ENCODE results near the gene DOK5. TPM values are rescaled to one million over a fixed set of nuclear protein-coding genes. Genes with fewer than 3 reads are reported as not detected.

The DOK5 gene
- polyA plus RNA-seq, 1 donor: 3.0 TPM

- H3K36me3 ChIP-seq (ENCODE audit: control insufficient read depth, insufficient read depth, low read length): no peaks in the 10 kb centered on the region
Observed at GRCh38 chr20:54532573-54532972, 57.2 kb downstream of the DOK5 start.

DNA sequence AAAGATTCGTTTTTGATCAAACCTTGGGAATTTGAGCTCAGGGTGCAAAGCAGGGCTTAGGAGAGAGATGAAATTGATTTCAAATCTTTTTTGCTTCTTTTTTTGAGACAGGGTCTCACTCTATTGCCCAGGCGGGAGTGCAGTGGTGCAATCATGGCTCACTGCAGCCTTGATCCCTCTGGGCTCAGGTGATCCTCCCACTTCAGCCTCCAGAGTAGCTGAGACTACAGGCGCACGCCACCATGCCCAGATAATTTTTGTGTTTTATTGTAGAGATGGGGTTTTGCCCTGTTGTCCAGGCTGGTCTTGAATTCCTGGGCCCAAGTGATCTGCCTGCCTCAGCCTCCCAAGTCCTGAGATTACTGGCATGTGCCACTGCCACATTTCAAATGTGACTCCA is 58.7 kb downstream of the DOK5 start:
- WGBS (ENCODE audit: insufficient coverage, low lambda C conversion rate): no CpG with 5 or more reads among the region's 4 CpGs
- Histone ChIP-seq H3K27me3 (ENCODE audit: control insufficient read depth, insufficient read depth, low read length) (no peaks in the 10 kb centered on the region), H3K27ac (ENCODE audit: low read length) (no peak overlapping the region), H3K36me3 (ENCODE audit: control insufficient read depth, insufficient read depth, low read length) (no peaks in the 10 kb centered on the region), H3K9me3 (ENCODE audit: control insufficient read depth, low read depth, low read length) (no peaks in the 10 kb centered on the region), H3K4me1 (ENCODE audit: control insufficient read depth, insufficient read depth, low read length) (no peaks in the 10 kb centered on the region), H3K4me3 (ENCODE audit: low read length) (no peak overlapping the region)
- DNase-seq: no peak

More at GRCh38 chr20:54532573-54532972, 57.2 kb downstream of the DOK5 start:
- Histone ChIP-seq H3K4me1 (ENCODE audit: control insufficient read depth, insufficient read depth, low read length) (no peaks in the 10 kb centered on the region), H3K27ac (ENCODE audit: low read length) (no peak overlapping the region), H3K27me3 (ENCODE audit: control insufficient read depth, insufficient read depth, low read length) (no peaks in the 10 kb centered on the region), H3K4me3 (ENCODE audit: low read length) (no peak overlapping the region), H3K9me3 (ENCODE audit: control insufficient read depth, low read depth, low read length) (no peaks in the 10 kb centered on the region)
- 100% methylated on average over 1 of the region's 3 CpGs for WGBS (ENCODE audit: insufficient coverage, low lambda C conversion rate)
- DNase-seq: no peak

DNA sequence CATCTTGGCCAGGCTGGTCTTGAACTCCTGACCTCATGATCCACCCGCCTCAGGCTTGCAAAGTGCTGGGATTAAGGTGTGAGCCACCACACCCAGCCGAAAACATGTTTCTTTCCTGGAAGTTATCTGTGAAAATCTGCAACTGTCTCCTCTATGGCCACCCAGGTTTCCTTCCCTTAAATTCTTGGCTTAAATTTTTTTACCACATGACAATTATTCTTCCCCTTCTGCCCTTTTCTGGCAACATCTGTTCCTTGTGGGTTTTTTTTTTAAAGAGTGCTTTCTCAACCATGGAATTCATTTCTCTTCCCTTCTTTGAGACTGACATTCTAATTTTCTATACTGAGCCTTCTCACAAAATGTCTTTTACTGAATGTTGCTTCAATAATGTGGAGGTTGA is 59.6 kb downstream of the DOK5 start:
- Histone ChIP-seq H3K4me3 (ENCODE audit: low read length) (no peak overlapping the region), H3K27me3 (ENCODE audit: control insufficient read depth, insufficient read depth, low read length) (no peaks in the 10 kb centered on the region), H3K9me3 (ENCODE audit: control insufficient read depth, low read depth, low read length) (no peaks in the 10 kb centered on the region), H3K4me1 (ENCODE audit: control insufficient read depth, insufficient read depth, low read length) (no peaks in the 10 kb centered on the region), H3K27ac (ENCODE audit: low read length) (no peak overlapping the region), H3K36me3 (ENCODE audit: control insufficient read depth, insufficient read depth, low read length) (no peaks in the 10 kb centered on the region)
- no peak for DNase-seq
- WGBS (ENCODE audit: insufficient coverage, low lambda C conversion rate): 100% methylated on average over 1 of the region's 2 CpGs

- no peak overlapping the region for H3K27ac ChIP-seq (ENCODE audit: low read length)
- no peak for DNase-seq
- no peaks in the 10 kb centered on the region for H3K4me1 ChIP-seq (ENCODE audit: control insufficient read depth, insufficient read depth, low read length)
- H3K9me3 ChIP-seq (ENCODE audit: control insufficient read depth, low read depth, low read length): no peaks in the 10 kb centered on the region
- H3K4me3 ChIP-seq (ENCODE audit: low read length): no peak overlapping the region
- H3K27me3 ChIP-seq (ENCODE audit: control insufficient read depth, insufficient read depth, low read length): no peaks in the 10 kb centered on the region
- H3K36me3 ChIP-seq (ENCODE audit: control insufficient read depth, insufficient read depth, low read length): no peaks in the 10 kb centered on the region
Observed at GRCh38 chr20:54535746-54536145, 60.4 kb downstream of the DOK5 start.

DNA sequence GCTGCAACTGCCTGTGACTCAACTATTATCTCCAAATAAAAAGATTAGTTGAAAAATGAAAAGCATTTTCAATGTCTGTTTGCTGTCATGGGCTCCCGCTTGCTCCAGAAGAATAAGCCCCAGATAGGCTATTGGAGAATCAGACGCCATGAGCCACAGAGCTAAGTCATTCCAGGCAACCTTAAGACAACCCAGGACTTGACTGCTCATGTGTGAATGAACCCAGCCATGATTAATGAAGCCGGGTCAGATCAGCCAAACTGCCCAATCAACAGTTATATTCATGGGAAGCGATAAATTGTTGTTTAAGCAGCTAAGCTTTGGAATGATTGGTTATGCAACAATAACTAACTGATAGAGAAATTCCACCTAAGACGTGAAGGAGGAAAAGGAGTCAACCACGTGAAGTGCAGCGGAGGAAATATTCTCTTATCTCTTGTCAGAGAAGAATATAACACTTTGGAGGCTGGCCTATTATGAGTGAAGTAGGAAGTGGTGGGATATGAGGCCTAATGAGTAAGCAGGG is 64.2 kb downstream of the DOK5 start:
- 100% methylated on average over 1 of the region's 7 CpGs for WGBS (ENCODE audit: insufficient coverage, low lambda C conversion rate)
- no peaks in the 10 kb centered on the region for H3K4me1 ChIP-seq (ENCODE audit: control insufficient read depth, insufficient read depth, low read length)
- DNase-seq: no peak
- H3K27me3 ChIP-seq (ENCODE audit: control insufficient read depth, insufficient read depth, low read length): no peaks in the 10 kb centered on the region
- no peaks in the 10 kb centered on the region for H3K9me3 ChIP-seq (ENCODE audit: control insufficient read depth, low read depth, low read length)
- no peak overlapping the region for H3K27ac ChIP-seq (ENCODE audit: low read length)
- H3K36me3 ChIP-seq (ENCODE audit: control insufficient read depth, insufficient read depth, low read length): no peaks in the 10 kb centered on the region
- H3K4me3 ChIP-seq (ENCODE audit: low read length): no peak overlapping the region

DNA sequence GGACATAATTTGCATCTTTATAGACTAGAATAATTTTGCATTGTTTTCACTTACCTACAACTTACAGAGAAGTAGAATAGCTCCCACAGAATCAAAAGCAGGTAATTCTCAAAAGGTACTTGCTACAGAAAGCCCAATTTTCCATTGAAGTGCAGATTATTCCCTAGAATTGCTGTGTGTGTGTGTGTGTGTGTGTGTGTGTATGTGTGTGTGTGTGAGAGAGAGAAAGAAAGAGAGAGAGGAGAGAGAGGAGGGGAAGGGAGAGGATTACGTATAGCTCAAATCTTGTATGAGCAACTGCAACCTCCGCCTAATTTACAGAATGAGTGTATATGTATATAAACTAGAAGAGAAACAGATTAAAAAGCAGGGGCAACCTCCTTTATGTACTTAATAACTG is 68.0 kb downstream of the DOK5 start:
- no peak overlapping the region for H3K4me3 ChIP-seq (ENCODE audit: low read length)
- no peaks in the 10 kb centered on the region for H3K27me3 ChIP-seq (ENCODE audit: control insufficient read depth, insufficient read depth, low read length)
- DNase-seq: no peak
- H3K4me1 ChIP-seq (ENCODE audit: control insufficient read depth, insufficient read depth, low read length): no peaks in the 10 kb centered on the region
- 80% methylated on average over 1 of the region's 2 CpGs for WGBS (ENCODE audit: insufficient coverage, low lambda C conversion rate)
- no peaks in the 10 kb centered on the region for H3K9me3 ChIP-seq (ENCODE audit: control insufficient read depth, low read depth, low read length)
- no peak overlapping the region for H3K27ac ChIP-seq (ENCODE audit: low read length)
- no peaks in the 10 kb centered on the region for H3K36me3 ChIP-seq (ENCODE audit: control insufficient read depth, insufficient read depth, low read length)

DNA sequence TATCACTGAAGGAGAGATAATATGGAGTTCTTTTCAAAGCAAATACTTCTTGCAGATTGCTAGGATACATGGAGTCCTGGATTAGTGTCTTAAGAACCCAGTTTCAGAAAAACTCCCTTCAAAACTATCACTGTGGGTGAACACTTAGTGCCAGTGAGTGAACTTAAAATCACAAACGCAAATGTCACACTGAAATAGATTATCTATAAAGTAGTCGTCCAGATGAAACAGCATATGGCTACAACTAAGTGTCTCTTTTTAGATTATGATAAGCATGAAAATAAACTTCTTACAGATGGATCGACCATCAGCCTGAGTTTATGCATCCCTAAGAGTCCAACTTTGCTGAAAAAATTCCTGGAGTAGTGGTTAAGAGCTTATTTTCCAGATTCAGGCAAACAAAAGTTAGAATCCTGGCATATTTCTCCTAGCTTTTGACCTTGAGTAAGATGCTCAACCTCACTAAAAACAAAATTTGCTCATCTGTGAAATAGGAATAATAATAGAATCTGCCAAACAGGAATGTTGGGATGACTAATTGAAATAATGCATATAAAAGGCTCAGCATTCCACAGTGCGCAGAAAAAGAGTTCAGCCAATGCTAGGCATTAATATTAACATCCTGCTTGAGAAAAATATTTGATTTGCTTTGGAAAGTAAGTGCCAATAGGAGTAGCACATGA is 70.4 kb downstream of the DOK5 start:
- no peaks in the 10 kb centered on the region for H3K36me3 ChIP-seq (ENCODE audit: control insufficient read depth, insufficient read depth, low read length)
- 100% methylated on average over 1 of the region's 4 CpGs for WGBS (ENCODE audit: insufficient coverage, low lambda C conversion rate)
- DNase-seq: no peak
- no peak overlapping the region for H3K4me3 ChIP-seq (ENCODE audit: low read length)
- no peaks in the 10 kb centered on the region for H3K27me3 ChIP-seq (ENCODE audit: control insufficient read depth, insufficient read depth, low read length)
- no peak overlapping the region for H3K27ac ChIP-seq (ENCODE audit: low read length)
- no peaks in the 10 kb centered on the region for H3K4me1 ChIP-seq (ENCODE audit: control insufficient read depth, insufficient read depth, low read length)
- no peaks in the 10 kb centered on the region for H3K9me3 ChIP-seq (ENCODE audit: control insufficient read depth, low read depth, low read length)

DNA sequence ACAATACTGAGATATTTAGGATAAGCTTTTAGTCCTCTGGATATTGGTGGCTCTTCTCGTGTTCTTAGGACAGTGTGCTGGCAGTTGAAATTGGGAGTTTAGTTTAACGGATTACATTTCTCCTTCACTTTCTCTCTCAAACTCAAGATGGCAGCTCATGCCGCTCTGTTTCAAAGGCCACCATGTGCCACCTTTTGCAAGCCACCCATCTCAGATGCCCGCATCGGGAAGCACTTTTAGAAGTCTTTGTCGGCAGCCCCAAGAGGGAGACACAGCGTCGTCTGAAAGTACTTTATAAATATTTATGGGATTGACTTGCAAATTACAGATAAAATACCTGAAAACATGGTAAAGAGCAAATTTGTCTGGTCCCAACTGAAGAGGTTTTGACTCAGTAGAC is 73.5 kb downstream of the DOK5 start:
- DNase-seq: no peak

DNA sequence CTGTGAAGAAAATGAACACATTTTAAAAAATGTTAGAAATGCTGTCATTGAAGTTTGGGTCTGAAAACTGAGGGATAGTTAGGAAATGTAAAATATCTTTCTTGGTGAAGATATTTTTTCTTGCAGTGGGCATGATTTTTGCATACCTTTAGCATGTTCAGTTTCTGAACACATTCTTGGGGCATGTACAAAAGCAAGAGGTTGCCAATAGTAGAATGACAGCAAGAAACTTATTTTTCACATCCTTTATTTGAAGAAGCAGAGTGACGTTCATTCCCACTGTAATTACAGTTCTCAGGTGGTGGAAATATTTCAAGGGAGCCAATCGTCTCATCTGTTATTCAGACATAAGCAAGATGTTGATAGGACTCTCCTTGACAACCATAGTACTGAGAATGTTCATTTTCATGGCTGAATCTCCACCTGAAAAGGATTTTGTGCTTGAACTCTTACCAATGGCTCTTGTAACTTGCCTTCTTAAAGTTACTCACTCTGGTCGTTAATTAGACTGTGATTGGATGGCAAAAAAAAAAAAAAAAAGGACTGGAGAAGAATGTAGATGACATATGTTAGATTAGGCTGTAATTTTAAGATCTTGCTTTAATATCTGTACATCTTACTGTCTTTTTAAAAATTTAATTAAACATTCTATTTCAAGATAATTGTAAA is 74.4 kb downstream of the DOK5 start:
- no peak for DNase-seq
- H3K9me3 ChIP-seq (ENCODE audit: control insufficient read depth, low read depth, low read length): no peaks in the 10 kb centered on the region
- no peaks in the 10 kb centered on the region for H3K27me3 ChIP-seq (ENCODE audit: control insufficient read depth, insufficient read depth, low read length)
- H3K27ac ChIP-seq (ENCODE audit: low read length): no peak overlapping the region
- no peaks in the 10 kb centered on the region for H3K36me3 ChIP-seq (ENCODE audit: control insufficient read depth, insufficient read depth, low read length)
- 57% methylated on average over 1 of the region's 3 CpGs for WGBS (ENCODE audit: insufficient coverage, low lambda C conversion rate)
- H3K4me3 ChIP-seq (ENCODE audit: low read length): no peak overlapping the region
- no peaks in the 10 kb centered on the region for H3K4me1 ChIP-seq (ENCODE audit: control insufficient read depth, insufficient read depth, low read length)

More for the DNA sequence above, 73.5 kb downstream of the DOK5 start:
- H3K27ac ChIP-seq (ENCODE audit: low read length): no peak overlapping the region
- no peaks in the 10 kb centered on the region for H3K27me3 ChIP-seq (ENCODE audit: control insufficient read depth, insufficient read depth, low read length)
- no CpG with 5 or more reads among the region's 8 CpGs for WGBS (ENCODE audit: insufficient coverage, low lambda C conversion rate)
- no peaks in the 10 kb centered on the region for H3K36me3 ChIP-seq (ENCODE audit: control insufficient read depth, insufficient read depth, low read length)
- H3K4me3 ChIP-seq (ENCODE audit: low read length): no peak overlapping the region
- H3K4me1 ChIP-seq (ENCODE audit: control insufficient read depth, insufficient read depth, low read length): no peaks in the 10 kb centered on the region
- no peaks in the 10 kb centered on the region for H3K9me3 ChIP-seq (ENCODE audit: control insufficient read depth, low read depth, low read length)

DNA sequence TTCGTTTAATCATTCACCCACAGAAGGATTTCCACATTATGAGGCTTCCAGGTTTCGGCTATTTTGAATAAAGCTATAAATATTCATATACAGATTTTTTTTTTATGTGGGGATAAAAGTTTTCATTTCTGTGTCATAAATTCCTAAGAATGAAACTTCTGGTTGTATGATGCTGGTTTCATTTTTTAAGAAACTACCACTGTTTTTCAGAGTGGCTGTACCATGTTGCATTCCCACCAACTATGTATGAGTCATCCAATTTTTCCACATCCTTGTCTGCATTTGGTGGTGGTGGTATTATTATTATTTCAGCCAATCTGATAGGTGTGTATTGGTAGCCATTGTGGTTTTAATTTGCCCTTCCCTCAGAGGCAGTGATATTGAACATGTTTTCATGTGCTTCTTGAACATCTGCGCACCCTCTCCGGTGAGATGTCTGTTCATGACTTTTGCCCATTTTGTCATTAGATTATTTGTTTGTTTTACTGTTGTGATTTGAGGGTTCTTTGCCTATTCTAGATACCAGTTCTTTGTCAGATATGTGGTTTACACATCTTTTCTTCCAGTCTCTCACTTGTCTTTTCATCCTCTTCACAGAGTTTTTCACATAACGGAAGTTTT is 75.5 kb downstream of the DOK5 start:
- no peaks in the 10 kb centered on the region for H3K36me3 ChIP-seq (ENCODE audit: control insufficient read depth, insufficient read depth, low read length)
- H3K27ac ChIP-seq (ENCODE audit: low read length): no peak overlapping the region
- no peaks in the 10 kb centered on the region for H3K27me3 ChIP-seq (ENCODE audit: control insufficient read depth, insufficient read depth, low read length)
- no peak overlapping the region for H3K4me3 ChIP-seq (ENCODE audit: low read length)
- DNase-seq: no peak
- no peaks in the 10 kb centered on the region for H3K9me3 ChIP-seq (ENCODE audit: control insufficient read depth, low read depth, low read length)
- H3K4me1 ChIP-seq (ENCODE audit: control insufficient read depth, insufficient read depth, low read length): no peaks in the 10 kb centered on the region
- WGBS (ENCODE audit: insufficient coverage, low lambda C conversion rate): 94% methylated on average over 3 of the region's 5 CpGs
